WTC11 (cell line): ENCODE data around the gene NPTN. TPM values are rescaled to one million over a fixed set of nuclear protein-coding genes. Genes with fewer than 3 reads are reported as not detected.

Experiments
- ATAC-seq: fragments of 200-7000 bp; cut with Tn5 transposase; 2 replicates; pipeline ENCODE4 v1.10.0; 2021; ENCODE audit warnings: mild to moderate bottlenecking, moderate library complexity
- CTCF ChIA-PET: fragments of 300-600 bp; sonication (Branson Sonifier 250); formaldehyde crosslinking; loops from one replicate; lab custom pipeline; 2021; ENCODE audit warnings: antibody characterized with exemption; lab: Charles Lee
- POLR2A ChIA-PET: fragments of 350-600 bp; sonication (Branson Sonifier 250); formaldehyde crosslinking; loops from one replicate; lab custom pipeline; 2021; ENCODE audit warnings: antibody characterized with exemption; lab: Charles Lee
- DNase-seq: peaks from one replicate; pipeline ENCODE4 v3.0.0; 2021; ENCODE audit warnings: low spot score
- H3K27ac Mint-ChIP-seq: 2 replicates; pipeline ENCODE4 v1.8.0; 2021; ENCODE audit warnings: mixed read lengths
- H3K27me3 Mint-ChIP-seq: 2 replicates; pipeline ENCODE4 v1.8.0; 2021; ENCODE audit warnings: low read depth, mild to moderate bottlenecking, moderate library complexity, mixed read lengths
- H3K36me3 Mint-ChIP-seq: 2 replicates; pipeline ENCODE4 v1.8.0; 2021; ENCODE audit warnings: mixed read lengths
- H3K4me1 Mint-ChIP-seq: 2 replicates; pipeline ENCODE4 v1.8.0; 2022; ENCODE audit warnings: mixed read lengths
- H3K4me3 Mint-ChIP-seq: 2 replicates; pipeline ENCODE4 v1.8.0; 2021; ENCODE audit warnings: mild to moderate bottlenecking, moderate library complexity, mixed read lengths
- H3K9me3 Mint-ChIP-seq: 2 replicates; pipeline ENCODE4 v1.8.0; 2021; ENCODE audit warnings: mixed read lengths
- CBFB ChIP-seq: sonication (generic); formaldehyde crosslinking; IDR thresholded peaks from 2 replicates; pipeline ENCODE4 v1.8.1; 2022; ENCODE audit warnings: mild to moderate bottlenecking, low read depth, missing genetic modification reagents
- CREB1 ChIP-seq: sonication (generic); formaldehyde crosslinking; IDR thresholded peaks from 2 replicates; pipeline ENCODE4 v1.8.0; 2023; ENCODE audit warnings: mild to moderate bottlenecking, missing genetic modification reagents
- CREM ChIP-seq: sonication (generic); formaldehyde crosslinking; IDR thresholded peaks from 2 replicates; pipeline ENCODE4 v1.8.1; 2022; ENCODE audit warnings: mild to moderate bottlenecking, missing genetic modification reagents, moderate library complexity
- EMX1 ChIP-seq: fragments of 250-450 bp; sonication (Bioruptor Pico); IDR thresholded peaks from 2 replicates; pipeline ENCODE4 v1.8.0; 2021; ENCODE audit warnings: mild to moderate bottlenecking
- HMGA2 ChIP-seq: fragments of 250-450 bp; sonication (Bioruptor Pico); IDR thresholded peaks from 2 replicates; pipeline ENCODE4 v1.4.0; 2021; ENCODE audit warnings: mild to moderate bottlenecking, moderate library complexity
- JAZF1 ChIP-seq: fragments of 250-450 bp; sonication (Bioruptor Pico); IDR thresholded peaks from 2 replicates; pipeline ENCODE4 v1.9.0; 2021; ENCODE audit warnings: moderate library complexity, mild to moderate bottlenecking, inconsistent platforms
- MXD4 ChIP-seq: fragments of 250-450 bp; sonication (Bioruptor Pico); IDR thresholded peaks from 2 replicates; pipeline ENCODE4 v1.8.0; 2021; ENCODE audit warnings: mild to moderate bottlenecking, moderate library complexity, borderline replicate concordance
- NFATC4 ChIP-seq: fragments of 250-450 bp; sonication (Bioruptor Pico); IDR thresholded peaks from 2 replicates; pipeline ENCODE4 v1.9.0; 2021; ENCODE audit warnings: mild to moderate bottlenecking
- NFE2L1 ChIP-seq: sonication (generic); formaldehyde crosslinking; IDR thresholded peaks from 2 replicates; pipeline ENCODE4 v1.8.1; 2023; ENCODE audit warnings: missing genetic modification reagents
- NR3C1 ChIP-seq: sonication (generic); formaldehyde crosslinking; conservative IDR thresholded peaks from 2 replicates; pipeline ENCODE4 v1.8.1; 2023; ENCODE audit warnings: low read depth, mild to moderate bottlenecking, missing genetic modification reagents
- OVOL2 ChIP-seq: fragments of 250-450 bp; sonication (Bioruptor Pico); IDR thresholded peaks from 2 replicates; pipeline ENCODE4 v1.9.0; 2021; ENCODE audit warnings: mild to moderate bottlenecking, borderline replicate concordance
- PRRX2 ChIP-seq: fragments of 250-450 bp; sonication (Bioruptor Pico); IDR thresholded peaks from 2 replicates; pipeline ENCODE4 v1.8.0; 2021; ENCODE audit warnings: mild to moderate bottlenecking
- SMAD4 ChIP-seq: sonication (generic); formaldehyde crosslinking; IDR thresholded peaks from 2 replicates; pipeline ENCODE4 v1.8.0; 2022; ENCODE audit warnings: mild to moderate bottlenecking, missing genetic modification reagents
- SOX15 ChIP-seq: fragments of 250-450 bp; sonication (Bioruptor Pico); IDR thresholded peaks from 2 replicates; pipeline ENCODE4 v1.9.0; 2021; ENCODE audit warnings: mild to moderate bottlenecking
- SP1 ChIP-seq: sonication (generic); formaldehyde crosslinking; conservative IDR thresholded peaks from 2 replicates; pipeline ENCODE4 v1.8.1; 2022; ENCODE audit warnings: missing genetic modification reagents
- ZBTB21 ChIP-seq: sonication (generic); formaldehyde crosslinking; IDR thresholded peaks from 2 replicates; pipeline ENCODE4 v1.8.1; 2023; ENCODE audit warnings: mild to moderate bottlenecking, missing genetic modification reagents, borderline replicate concordance
- ZNF138 ChIP-seq: sonication (generic); formaldehyde crosslinking; conservative IDR thresholded peaks from 2 replicates; pipeline ENCODE4 v1.8.1; 2022; ENCODE audit warnings: mild to moderate bottlenecking, moderate library complexity, missing genetic modification reagents
- ZNF219 ChIP-seq: sonication (generic); formaldehyde crosslinking; IDR thresholded peaks from 2 replicates; pipeline ENCODE4 v1.8.0; 2023; ENCODE audit warnings: missing genetic modification reagents, mild to moderate bottlenecking, borderline replicate concordance
- total RNA-seq: library from RNA; stranded (reverse); gene quantifications from 3 replicates; pipeline ENCODE4 v1.2.3, GENCODE V29; 2021
- TF ChIP-seq, protein P1 (sequence below): sonication (generic); formaldehyde crosslinking; IDR thresholded peaks from 2 replicates; pipeline ENCODE4 v1.8.1; 2022; ENCODE audit warnings: mild to moderate bottlenecking, missing genetic modification reagents, moderate library complexity, borderline replicate concordance
- TF ChIP-seq, protein P2 (sequence below): sonication (generic); formaldehyde crosslinking; IDR thresholded peaks from 2 replicates; pipeline ENCODE4 v1.8.0; 2022; ENCODE audit warnings: missing genetic modification reagents
- TF ChIP-seq, protein P3 (sequence below): fragments of 250-450 bp; sonication (Bioruptor Pico); IDR thresholded peaks from 2 replicates; pipeline ENCODE4 v1.9.0; 2021; ENCODE audit warnings: moderate library complexity, mild to moderate bottlenecking, inconsistent platforms, borderline replicate concordance
- TF ChIP-seq, protein P4 (sequence below): sonication (generic); formaldehyde crosslinking; IDR thresholded peaks from 2 replicates; pipeline ENCODE4 v1.8.0; 2023; ENCODE audit warnings: missing genetic modification reagents
- TF ChIP-seq, protein P5 (sequence below): sonication (generic); formaldehyde crosslinking; IDR thresholded peaks from 2 replicates; pipeline ENCODE4 v1.8.1; 2023; ENCODE audit warnings: mild to moderate bottlenecking, missing genetic modification reagents, borderline replicate concordance
- TF ChIP-seq, protein P6 (sequence below): fragments of 250-450 bp; sonication (Bioruptor Pico); IDR thresholded peaks from 2 replicates; pipeline ENCODE4 v2.1.2; 2022; ENCODE audit warnings: mild to moderate bottlenecking, moderate library complexity

Gene NPTN
- total RNA-seq, 1 experiment from 2014 or later = 116 TPM

DNA sequence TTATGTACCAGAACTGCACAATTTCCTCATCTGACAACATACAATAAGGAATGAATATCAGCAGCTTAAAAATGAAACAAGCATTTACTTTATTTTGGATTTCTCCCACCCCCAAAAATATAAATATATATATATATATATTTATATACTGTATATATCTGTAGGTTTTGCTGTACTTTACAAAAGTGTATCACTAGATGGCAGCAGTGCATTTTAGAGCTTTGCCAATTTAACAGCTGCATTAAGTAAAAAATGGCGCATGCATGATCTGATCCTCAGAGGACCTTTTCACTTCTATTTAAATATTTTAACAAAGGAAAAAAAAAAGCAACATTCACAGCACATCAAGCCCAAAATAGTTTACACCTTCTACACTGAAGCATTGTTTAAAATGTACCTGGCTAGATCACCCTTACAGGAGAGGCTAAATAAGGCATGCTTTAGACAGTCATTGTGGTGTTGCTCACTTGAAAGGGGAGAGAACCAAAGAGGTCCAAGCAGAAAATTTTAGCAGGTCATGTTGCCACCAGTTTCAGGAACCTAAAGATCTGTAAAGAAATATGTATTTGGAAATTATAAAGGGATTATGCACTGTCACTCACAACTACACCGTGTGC is 72.6 kb downstream of the NPTN start:
- H3K4me3 Mint-ChIP-seq = no peak overlapping the region
- DNase-seq = no peak
- POLR2A ChIA-PET = interaction anchor here (0.6 kb wide), 1 partner anchor 11 kb away, joined by 3 read pairs; no protein-coding TSS in a partner anchor

DNA sequence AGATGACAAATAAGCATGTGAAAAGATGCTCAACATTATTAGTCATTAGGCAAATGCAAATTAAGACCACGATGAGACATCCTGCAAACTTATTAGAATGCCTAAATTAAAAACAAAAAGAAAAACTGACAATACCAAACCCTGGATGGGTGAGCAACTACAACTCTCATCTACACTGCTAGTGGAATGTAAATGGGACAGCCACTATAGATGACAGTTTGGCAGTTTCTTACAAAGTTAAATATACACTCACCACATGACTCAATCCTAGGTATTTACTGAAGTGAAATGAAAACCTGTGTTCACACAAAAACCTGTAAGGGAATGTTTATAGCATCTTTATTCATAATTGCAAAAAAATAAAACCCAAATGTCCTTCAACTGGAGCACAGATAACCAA is 74.7 kb downstream of the NPTN start:
- Mint-ChIP-seq H3K9me3 (no peaks in the 10 kb centered on the region), H3K4me3 (no peak overlapping the region), H3K4me1 (peaks cover 26% of the 10 kb centered on the region), H3K27me3 (no peaks in the 10 kb centered on the region), H3K27ac (no peak overlapping the region), H3K36me3 (peaks cover 35% of the 10 kb centered on the region)
- ChIA-PET CTCF (interaction anchor here (0.8 to 1.2 kb wide), 2 partner anchors 141 to 146 kb away, joined by 3 to 5 read pairs; no protein-coding TSS in a partner anchor), POLR2A (interaction anchor here (1.0 kb wide), 1 partner anchor 150 kb away, joined by 3 read pairs; no protein-coding TSS in a partner anchor)
- ATAC-seq (no peak), DNase-seq (no peak)
- TF ChIP-seq JAZF1 (CRISPR knock-in tag) (no peak), PRRX2 (CRISPR knock-in tag) (no peak), SOX15 (no peak), SP1 (CRISPR knock-in tag) (no peak), CBFB (CRISPR knock-in tag) (no peak), CREM (CRISPR knock-in tag) (no peak), HMGA2 (CRISPR knock-in tag) (no peak), SMAD4 (CRISPR knock-in tag) (no peak), ZNF138 (CRISPR knock-in tag) (no peak), NR3C1 (CRISPR knock-in tag) (no peak), ZNF219 (CRISPR knock-in tag) (no peak), NFATC4 (CRISPR knock-in tag) (no peak), CREB1 (CRISPR knock-in tag) (no peak)
- TF ChIP-seq, protein P1, sequence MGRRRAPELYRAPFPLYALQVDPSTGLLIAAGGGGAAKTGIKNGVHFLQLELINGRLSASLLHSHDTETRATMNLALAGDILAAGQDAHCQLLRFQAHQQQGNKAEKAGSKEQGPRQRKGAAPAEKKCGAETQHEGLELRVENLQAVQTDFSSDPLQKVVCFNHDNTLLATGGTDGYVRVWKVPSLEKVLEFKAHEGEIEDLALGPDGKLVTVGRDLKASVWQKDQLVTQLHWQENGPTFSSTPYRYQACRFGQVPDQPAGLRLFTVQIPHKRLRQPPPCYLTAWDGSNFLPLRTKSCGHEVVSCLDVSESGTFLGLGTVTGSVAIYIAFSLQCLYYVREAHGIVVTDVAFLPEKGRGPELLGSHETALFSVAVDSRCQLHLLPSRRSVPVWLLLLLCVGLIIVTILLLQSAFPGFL (CRISPR knock-in tag) = no peak
- TF ChIP-seq, protein P2, sequence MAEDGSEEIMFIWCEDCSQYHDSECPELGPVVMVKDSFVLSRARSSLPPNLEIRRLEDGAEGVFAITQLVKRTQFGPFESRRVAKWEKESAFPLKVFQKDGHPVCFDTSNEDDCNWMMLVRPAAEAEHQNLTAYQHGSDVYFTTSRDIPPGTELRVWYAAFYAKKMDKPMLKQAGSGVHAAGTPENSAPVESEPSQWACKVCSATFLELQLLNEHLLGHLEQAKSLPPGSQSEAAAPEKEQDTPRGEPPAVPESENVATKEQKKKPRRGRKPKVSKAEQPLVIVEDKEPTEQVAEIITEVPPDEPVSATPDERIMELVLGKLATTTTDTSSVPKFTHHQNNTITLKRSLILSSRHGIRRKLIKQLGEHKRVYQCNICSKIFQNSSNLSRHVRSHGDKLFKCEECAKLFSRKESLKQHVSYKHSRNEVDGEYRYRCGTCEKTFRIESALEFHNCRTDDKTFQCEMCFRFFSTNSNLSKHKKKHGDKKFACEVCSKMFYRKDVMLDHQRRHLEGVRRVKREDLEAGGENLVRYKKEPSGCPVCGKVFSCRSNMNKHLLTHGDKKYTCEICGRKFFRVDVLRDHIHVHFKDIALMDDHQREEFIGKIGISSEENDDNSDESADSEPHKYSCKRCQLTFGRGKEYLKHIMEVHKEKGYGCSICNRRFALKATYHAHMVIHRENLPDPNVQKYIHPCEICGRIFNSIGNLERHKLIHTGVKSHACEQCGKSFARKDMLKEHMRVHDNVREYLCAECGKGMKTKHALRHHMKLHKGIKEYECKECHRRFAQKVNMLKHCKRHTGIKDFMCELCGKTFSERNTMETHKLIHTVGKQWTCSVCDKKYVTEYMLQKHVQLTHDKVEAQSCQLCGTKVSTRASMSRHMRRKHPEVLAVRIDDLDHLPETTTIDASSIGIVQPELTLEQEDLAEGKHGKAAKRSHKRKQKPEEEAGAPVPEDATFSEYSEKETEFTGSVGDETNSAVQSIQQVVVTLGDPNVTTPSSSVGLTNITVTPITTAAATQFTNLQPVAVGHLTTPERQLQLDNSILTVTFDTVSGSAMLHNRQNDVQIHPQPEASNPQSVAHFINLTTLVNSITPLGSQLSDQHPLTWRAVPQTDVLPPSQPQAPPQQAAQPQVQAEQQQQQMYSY (CRISPR knock-in tag) = no peak
- TF ChIP-seq, protein P3, sequence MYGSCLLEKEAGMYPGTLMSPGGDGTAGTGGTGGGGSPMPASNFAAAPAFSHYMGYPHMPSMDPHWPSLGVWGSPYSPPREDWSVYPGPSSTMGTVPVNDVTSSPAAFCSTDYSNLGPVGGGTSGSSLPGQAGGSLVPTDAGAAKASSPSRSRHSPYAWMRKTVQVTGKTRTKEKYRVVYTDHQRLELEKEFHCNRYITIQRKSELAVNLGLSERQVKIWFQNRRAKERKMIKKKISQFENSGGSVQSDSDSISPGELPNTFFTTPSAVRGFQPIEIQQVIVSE (CRISPR knock-in tag) = no peak
- TF ChIP-seq, protein P4, sequence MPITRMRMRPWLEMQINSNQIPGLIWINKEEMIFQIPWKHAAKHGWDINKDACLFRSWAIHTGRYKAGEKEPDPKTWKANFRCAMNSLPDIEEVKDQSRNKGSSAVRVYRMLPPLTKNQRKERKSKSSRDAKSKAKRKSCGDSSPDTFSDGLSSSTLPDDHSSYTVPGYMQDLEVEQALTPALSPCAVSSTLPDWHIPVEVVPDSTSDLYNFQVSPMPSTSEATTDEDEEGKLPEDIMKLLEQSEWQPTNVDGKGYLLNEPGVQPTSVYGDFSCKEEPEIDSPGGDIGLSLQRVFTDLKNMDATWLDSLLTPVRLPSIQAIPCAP (CRISPR knock-in tag) = no peak

More for the DNA sequence above, 72.6 kb downstream of the NPTN start:
- peaks cover 42% of the 10 kb centered on the region for H3K36me3 Mint-ChIP-seq
- H3K4me1 Mint-ChIP-seq = peaks cover 13% of the 10 kb centered on the region
- ATAC-seq = peak; percentile 46; the same call in 1 of the 2 replicates
- TF ChIP-seq NR3C1 (CRISPR knock-in tag) (no peak), EMX1 (CRISPR knock-in tag) (no peak), MXD4 (no peak), OVOL2 (no peak), NFE2L1 (CRISPR knock-in tag) (no peak), NFATC4 (CRISPR knock-in tag) (no peak), ZBTB21 (no peak)
- TF ChIP-seq, protein P5, sequence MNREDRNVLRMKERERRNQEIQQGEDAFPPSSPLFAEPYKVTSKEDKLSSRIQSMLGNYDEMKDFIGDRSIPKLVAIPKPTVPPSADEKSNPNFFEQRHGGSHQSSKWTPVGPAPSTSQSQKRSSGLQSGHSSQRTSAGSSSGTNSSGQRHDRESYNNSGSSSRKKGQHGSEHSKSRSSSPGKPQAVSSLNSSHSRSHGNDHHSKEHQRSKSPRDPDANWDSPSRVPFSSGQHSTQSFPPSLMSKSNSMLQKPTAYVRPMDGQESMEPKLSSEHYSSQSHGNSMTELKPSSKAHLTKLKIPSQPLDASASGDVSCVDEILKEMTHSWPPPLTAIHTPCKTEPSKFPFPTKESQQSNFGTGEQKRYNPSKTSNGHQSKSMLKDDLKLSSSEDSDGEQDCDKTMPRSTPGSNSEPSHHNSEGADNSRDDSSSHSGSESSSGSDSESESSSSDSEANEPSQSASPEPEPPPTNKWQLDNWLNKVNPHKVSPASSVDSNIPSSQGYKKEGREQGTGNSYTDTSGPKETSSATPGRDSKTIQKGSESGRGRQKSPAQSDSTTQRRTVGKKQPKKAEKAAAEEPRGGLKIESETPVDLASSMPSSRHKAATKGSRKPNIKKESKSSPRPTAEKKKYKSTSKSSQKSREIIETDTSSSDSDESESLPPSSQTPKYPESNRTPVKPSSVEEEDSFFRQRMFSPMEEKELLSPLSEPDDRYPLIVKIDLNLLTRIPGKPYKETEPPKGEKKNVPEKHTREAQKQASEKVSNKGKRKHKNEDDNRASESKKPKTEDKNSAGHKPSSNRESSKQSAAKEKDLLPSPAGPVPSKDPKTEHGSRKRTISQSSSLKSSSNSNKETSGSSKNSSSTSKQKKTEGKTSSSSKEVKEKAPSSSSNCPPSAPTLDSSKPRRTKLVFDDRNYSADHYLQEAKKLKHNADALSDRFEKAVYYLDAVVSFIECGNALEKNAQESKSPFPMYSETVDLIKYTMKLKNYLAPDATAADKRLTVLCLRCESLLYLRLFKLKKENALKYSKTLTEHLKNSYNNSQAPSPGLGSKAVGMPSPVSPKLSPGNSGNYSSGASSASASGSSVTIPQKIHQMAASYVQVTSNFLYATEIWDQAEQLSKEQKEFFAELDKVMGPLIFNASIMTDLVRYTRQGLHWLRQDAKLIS = no peak
- TF ChIP-seq, protein P6, sequence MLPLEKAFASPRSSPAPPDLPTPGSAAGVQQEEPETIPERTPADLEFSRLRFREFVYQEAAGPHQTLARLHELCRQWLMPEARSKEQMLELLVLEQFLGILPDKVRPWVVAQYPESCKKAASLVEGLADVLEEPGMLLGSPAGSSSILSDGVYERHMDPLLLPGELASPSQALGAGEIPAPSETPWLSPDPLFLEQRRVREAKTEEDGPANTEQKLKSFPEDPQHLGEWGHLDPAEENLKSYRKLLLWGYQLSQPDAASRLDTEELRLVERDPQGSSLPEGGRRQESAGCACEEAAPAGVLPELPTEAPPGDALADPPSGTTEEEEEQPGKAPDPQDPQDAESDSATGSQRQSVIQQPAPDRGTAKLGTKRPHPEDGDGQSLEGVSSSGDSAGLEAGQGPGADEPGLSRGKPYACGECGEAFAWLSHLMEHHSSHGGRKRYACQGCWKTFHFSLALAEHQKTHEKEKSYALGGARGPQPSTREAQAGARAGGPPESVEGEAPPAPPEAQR = no peak
- TF ChIP-seq, all 79 proteins: peak for 0
- no peaks in the 10 kb centered on the region for H3K27me3 Mint-ChIP-seq
- CTCF ChIA-PET = interaction anchor here (0.5 to 2.9 kb wide), 19 partner anchors 9 to 256 kb away, joined by 3 to 23 read pairs (median 4); no protein-coding TSS in a partner anchor
- H3K9me3 Mint-ChIP-seq = no peaks in the 10 kb centered on the region
- H3K27ac Mint-ChIP-seq = no peak overlapping the region
